ENCODE measurements around the gene FMO1.

- TF ChIP-seq POLR2AphosphoS5 (IDR thresholded peaks at IDR 0.05) (no peak), RAD21 (conservative IDR thresholded peaks at IDR 0.05) (no peak), CTCF (IDR thresholded peaks at IDR 0.05; ENCODE audit: poor library complexity, severe bottlenecking) (no peak), EP300 (conservative IDR thresholded peaks at IDR 0.05; ENCODE audit: poor library complexity, severe bottlenecking) (no peak), TAF1 (IDR thresholded peaks at IDR 0.05; ENCODE audit: low read depth) (no peak)
These were observed 10.6 kb downstream of the FMO1 start for GRCh38 chr1:171258943-171259342.
